Measurements from ENCODE around the gene EPHA8. TPM values are rescaled to one million over a fixed set of nuclear protein-coding genes. Genes with fewer than 3 reads are reported as not detected.

The EPHA8 gene
- total and polyA plus RNA-seq, 9 of the 15 experiments (the other 6 are each of a cell fraction or from before 2014, with no cell fraction given): not detected

DNA sequence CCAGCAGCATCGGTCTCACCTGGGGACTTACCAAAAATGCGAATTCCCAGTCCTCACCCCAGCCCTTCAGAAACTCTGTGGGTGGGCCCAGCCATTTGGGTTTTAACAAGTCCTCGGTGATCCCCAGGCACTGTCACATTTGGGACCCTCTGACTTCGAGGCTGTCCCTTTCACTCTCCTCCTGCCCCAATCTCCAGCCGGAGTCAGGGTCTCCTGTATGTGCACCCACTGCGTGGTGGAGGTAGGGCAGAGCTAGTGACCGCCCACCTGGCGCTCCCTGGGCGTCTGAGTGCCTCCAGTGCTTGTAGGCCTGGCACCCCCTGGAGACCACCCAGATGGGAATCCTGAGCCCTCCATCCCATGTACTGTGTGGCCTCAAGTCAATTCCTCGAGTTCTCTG lies 31.1 kb downstream of the EPHA8 start:
- Histone ChIP-seq H3K36me3 (ENCODE audit: control insufficient read depth, insufficient read depth, low read length) (no peaks in the 10 kb centered on the region), H3K4me3 (no peak overlapping the region), H3K4me1 (replicated peaks in 1 of 2; ENCODE audit: control insufficient read depth in 2 of 2, insufficient read depth in 2 of 2, low read length in 2 of 2) (peaks cover 0 to 17% of the 10 kb centered on the region in 2 experiments; a peak in 1 of 5 replicates), H4K20me1 (replicated peaks; ENCODE audit: control insufficient read depth, insufficient read depth, low read length) (peaks cover 22% of the 10 kb centered on the region), H3K9me1 (ENCODE audit: control insufficient read depth, insufficient read depth, low read length) (peaks cover 4% of the 10 kb centered on the region), H2AFZ (ENCODE audit: low read depth, low read length) (no peak overlapping the region), H3K27me3 (ENCODE audit: control insufficient read depth in 2 of 2, insufficient read depth in 2 of 2, low read length in 2 of 2) (peaks cover 45 to 84% of the 10 kb centered on the region in 2 experiments), H3K9ac (ENCODE audit: insufficient read depth in 1 of 2, low read depth in 2 of 2, low read length in 2 of 2) (no peak overlapping the region), H3K4me2 (ENCODE audit: insufficient read depth, low read length) (no peak overlapping the region), H3K9me3 (replicated peaks; ENCODE audit: control insufficient read depth, insufficient read depth, low read depth, low read length) (no peaks in the 10 kb centered on the region), H3K79me2 (ENCODE audit: control insufficient read depth, insufficient read depth, low read length) (no peaks in the 10 kb centered on the region), H3K27ac (ENCODE audit: extremely low read depth, low read depth, low read length) (no peak overlapping the region)
- intact Hi-C loops (cut with micrococcal nuclease) (no loop called here), in situ Hi-C loops (cut with MboI) (no loop called here)
- POLR2A ChIA-PET: no interaction called here
- BruUV-seq (replicated peaks): no TSS peak
- DNase-seq (ENCODE audit: extremely low read depth in 1 of 4, low spot score in 3 of 4) (no peak), ATAC-seq (no peak), FAIRE-seq (no peak)
- CTCF ChIA-PET (ENCODE audit: low intra/inter-chr PET ratio): no interaction called here
- 0% methylated on average over 10 of the region's 10 CpGs for WGBS (ENCODE audit: insufficient coverage, low coverage, missing lambda C conversion rate)
- TF ChIP-seq BMI1 (IDR thresholded peaks at IDR 0.05; ENCODE audit: low read length): no peak
- TF ChIP-seq, protein P1, sequence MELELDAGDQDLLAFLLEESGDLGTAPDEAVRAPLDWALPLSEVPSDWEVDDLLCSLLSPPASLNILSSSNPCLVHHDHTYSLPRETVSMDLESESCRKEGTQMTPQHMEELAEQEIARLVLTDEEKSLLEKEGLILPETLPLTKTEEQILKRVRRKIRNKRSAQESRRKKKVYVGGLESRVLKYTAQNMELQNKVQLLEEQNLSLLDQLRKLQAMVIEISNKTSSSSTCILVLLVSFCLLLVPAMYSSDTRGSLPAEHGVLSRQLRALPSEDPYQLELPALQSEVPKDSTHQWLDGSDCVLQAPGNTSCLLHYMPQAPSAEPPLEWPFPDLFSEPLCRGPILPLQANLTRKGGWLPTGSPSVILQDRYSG (tag; conservative IDR thresholded peaks at IDR 0.05; ENCODE audit: low read depth): no peak
- TF ChIP-seq DEAF1 (CRISPR knock-in tag; IDR thresholded peaks at IDR 0.05): no peak
- TF ChIP-seq HLTF (IDR thresholded peaks at IDR 0.05): no peak
- no peak for TF ChIP-seq CREB1 (IDR thresholded peaks at IDR 0.05)
- no peak for TF ChIP-seq CREB1 (CRISPR knock-in tag; IDR thresholded peaks at IDR 0.05)
- no peak for TF ChIP-seq HMG20B (CRISPR knock-in tag; IDR thresholded peaks at IDR 0.05)

Measured in K562 (cell line).